IMR-90 (cell line): ENCODE measurements around the gene FMO2. TPM values are rescaled to one million over a fixed set of nuclear protein-coding genes. Genes with fewer than 3 reads are reported as not detected.

Experiments used
- ATAC-seq: fragments of 200-7000 bp; cut with Tn5 transposase; 2 replicates; pipeline ENCODE4 v1.9.1; 2020; ENCODE audit warnings: low read depth, mild to moderate bottlenecking, moderate library complexity
- BruUV-seq: library from RNA; stranded (reverse); fragments of 400-500 nt; replicated peaks from 2 replicates; lab custom pipeline; 2021; lab: Mats Ljungman, UMichigan
- CTCF ChIA-PET: fragments of 300-600 bp; formaldehyde crosslinking; extraction: SDS; loops from one replicate; lab custom pipeline; 2021; ENCODE audit warnings: antibody characterized with exemption; lab: Yijun Ruan, JAX
- POLR2A ChIA-PET: fragments of 300-600 bp; sonication (Branson Sonifier 250); formaldehyde crosslinking; loops from one replicate; lab custom pipeline; 2022; ENCODE audit warnings: antibody characterized with exemption; ENCODE audit not compliant: unreplicated experiment; lab: Charles Lee
- DNase-seq: peaks from one replicate; pipeline ENCODE4 v3.0.0; 2013
- H2AFZ ChIP-seq: replicated peaks from 2 replicates; pipeline ENCODE3; 2013; ENCODE audit warnings: low read length, mild to moderate bottlenecking; ENCODE audit not compliant: poor library complexity
- H2AK5ac ChIP-seq: 2 replicates; pipeline ENCODE4 v1.6.1; 2013; ENCODE audit warnings: low read depth, low read length, inconsistent platforms
- H2AK9ac ChIP-seq: replicated peaks from 2 replicates; pipeline ENCODE3; 2013; ENCODE audit warnings: mild to moderate bottlenecking, low read depth, low read length, moderate library complexity; ENCODE audit not compliant: poor library complexity
- H2BK120ac ChIP-seq: 2 replicates; pipeline ENCODE4 v1.6.1; 2013; ENCODE audit warnings: low read depth, low read length, inconsistent platforms
- H2BK15ac ChIP-seq: 3 replicates; pipeline ENCODE4 v1.6.1; 2013; ENCODE audit warnings: low read depth, low read length, inconsistent platforms
- H2BK20ac ChIP-seq: 2 replicates; pipeline ENCODE4 v1.6.1; 2013; ENCODE audit warnings: low read depth, mild to moderate bottlenecking, inconsistent platforms, low read length, moderate library complexity
- H2BK5ac ChIP-seq: 2 replicates; pipeline ENCODE4 v1.6.1; 2013; ENCODE audit warnings: mild to moderate bottlenecking, low read depth, low read length, inconsistent platforms; ENCODE audit not compliant: poor library complexity, severe bottlenecking
- H3K14ac ChIP-seq: replicated peaks from 2 replicates; pipeline ENCODE4 v1.6.1; 2013; ENCODE audit warnings: low read depth, low read length, inconsistent platforms
- H3K18ac ChIP-seq: 2 replicates; pipeline ENCODE4 v1.6.1; 2013; ENCODE audit warnings: low read depth, low read length, control low read depth
- H3K23ac ChIP-seq: 2 replicates; pipeline ENCODE4 v1.6.1; 2013; ENCODE audit warnings: low read depth, low read length, inconsistent platforms
- H3K27ac ChIP-seq: 2 replicates; pipeline ENCODE4 v1.5.1; 2013; ENCODE audit warnings: mild to moderate bottlenecking, control low read depth, low read length; ENCODE audit not compliant: insufficient read depth
- H3K27me3 ChIP-seq: 2 replicates; pipeline ENCODE4 v1.6.1; 2013; ENCODE audit warnings: low read length; ENCODE audit not compliant: control insufficient read depth, insufficient read depth
- H3K36me3 ChIP-seq: 2 replicates; pipeline ENCODE4 v1.6.1; 2013; ENCODE audit warnings: low read length, mixed read lengths; ENCODE audit not compliant: control insufficient read depth, insufficient read depth
- H3K4ac ChIP-seq: 2 replicates; pipeline ENCODE4 v1.6.1; 2013; ENCODE audit warnings: low read depth, low read length, inconsistent platforms
- H3K4me1 ChIP-seq: 2 replicates; pipeline ENCODE4 v1.6.1; 2013; ENCODE audit warnings: low read length, mixed read lengths; ENCODE audit not compliant: control insufficient read depth, insufficient read depth
- H3K4me2 ChIP-seq: 2 replicates; pipeline ENCODE4 v1.6.1; 2013; ENCODE audit warnings: low read depth, mild to moderate bottlenecking, control low read depth, low read length, moderate library complexity
- H3K4me3 ChIP-seq: 2 replicates; pipeline ENCODE4 v1.5.1; 2013; ENCODE audit warnings: low read depth, mild to moderate bottlenecking, control low read depth, low read length, moderate library complexity; ENCODE audit not compliant: insufficient read depth
- H3K56ac ChIP-seq: 2 replicates; pipeline ENCODE4 v1.6.1; 2013; ENCODE audit warnings: low read length, inconsistent platforms; ENCODE audit not compliant: insufficient read depth; ENCODE audit errors: extremely low read depth
- H3K79me1 ChIP-seq, 2 experiments: 2 replicates each; pipeline ENCODE4 v1.6.1; 2013; ENCODE audit warnings: low read length in 2 of 2, inconsistent platforms in 1 of 2, low read depth in 1 of 2
- H3K9ac ChIP-seq: 2 replicates; pipeline ENCODE4 v1.6.1; 2013; ENCODE audit warnings: low read depth, low read length, control low read depth
- H3K9me1 ChIP-seq: 2 replicates; pipeline ENCODE4 v1.6.1; 2013; ENCODE audit warnings: low read length, inconsistent platforms; ENCODE audit not compliant: insufficient read depth
- H3K9me3 ChIP-seq: 2 replicates; pipeline ENCODE4 v1.6.1; 2013; ENCODE audit warnings: low read length; ENCODE audit not compliant: control insufficient read depth, insufficient read depth
- H4K20me1 ChIP-seq: 2 replicates; pipeline ENCODE4 v1.6.1; 2013; ENCODE audit warnings: low read length, inconsistent platforms; ENCODE audit not compliant: insufficient read depth
- H4K5ac ChIP-seq: 2 replicates; pipeline ENCODE4 v1.6.1; 2013; ENCODE audit warnings: mild to moderate bottlenecking, low read depth, low read length, control low read depth
- H4K8ac ChIP-seq, 2 experiments: 2 replicates each; pipeline ENCODE4 v1.6.1; 2013; ENCODE audit warnings: low read depth in 2 of 2, low read length in 2 of 2, control low read depth in 1 of 2, inconsistent platforms in 1 of 2
- H4K91ac ChIP-seq: 2 replicates; pipeline ENCODE4 v1.6.1; 2013; ENCODE audit warnings: low read depth, low read length, inconsistent platforms; ENCODE audit not compliant: insufficient read depth
- MAZ ChIP-seq: IDR thresholded peaks from 2 replicates; pipeline ENCODE4 v1.6.1; 2012; ENCODE audit warnings: low read depth, mild to moderate bottlenecking, low read length, improper control_type of control experiment, moderate library complexity, borderline replicate concordance
- NFE2L2 ChIP-seq: fragments of 150-350 bp; IDR thresholded peaks from 2 replicates; pipeline ENCODE4 v1.6.1; 2016; ENCODE audit warnings: low read depth, mild to moderate bottlenecking, low read length
- RAD21 ChIP-seq: IDR thresholded peaks from 2 replicates; pipeline ENCODE4 v1.6.1; 2012; ENCODE audit warnings: low read length, improper control_type of control experiment
- WGBS, 2 experiments: methylation state at CpG; one replicate each; pipeline versions ENCODE4 v1.1.5 to v1.1.7; 2013; ENCODE audit warnings: missing lambda C conversion rate in 2 of 2; ENCODE audit not compliant: insufficient read length in 1 of 2; ENCODE audit errors: extremely low coverage in 2 of 2; 5-methylcytosine and 5-hydroxymethylcytosine counted together
- dilution Hi-C: fragments of 300-500 bp; cut with HindIII; formaldehyde crosslinking; loops from one replicate; pipeline ENCODE4 v1.14.3; 2018; ENCODE audit warnings: low sequenced_read_pairs; ENCODE audit not compliant: unreplicated experiment
- in situ Hi-C: fragments of 300-500 bp; cut with MboI; formaldehyde crosslinking; loops from 3 replicates; pipeline ENCODE4 v1.14.3; 2019; ENCODE audit warnings: low sequenced_read_pairs, inconsistent platforms, mixed read lengths
- intact Hi-C: fragments of 100-400 bp; cut with micrococcal nuclease; formaldehyde crosslinking; loops from 2 replicates; pipeline ENCODE4 v1.10.0; 2022
- polyA plus RNA-seq, 3 experiments: library from polyadenylated mRNA; depleted of rRNA; stranded (reverse); fragments of >200 nt; gene quantifications; 2 replicates each; pipeline ENCODE4 v1.2.3, GENCODE V29; 2012; ENCODE audit warnings: low replicate concordance in 1 of 3
- total RNA-seq: library from RNA; depleted of rRNA; stranded (reverse); fragments of >200 nt; gene quantifications from 2 replicates; pipeline ENCODE4 v1.2.3, GENCODE V29; 2012
- TF ChIP-seq, protein P1 (sequence below): conservative IDR thresholded peaks from 2 replicates; pipeline ENCODE4 v1.5.1; 2012; ENCODE audit warnings: mild to moderate bottlenecking, low read depth, low read length, improper control_type of control experiment

The FMO2 gene
- total and polyA plus RNA-seq, 2 of the 4 experiments (the other 2 are of a cell fraction): under 0.01 to 0.05 TPM

GRCh38 chr1:171258429-171258828 lies 73.3 kb downstream of the FMO2 start:
- POLR2A ChIA-PET: no interaction called here

More at GRCh38 chr1:171258429-171258828, 73.3 kb downstream of the FMO2 start:
- H4K20me1 ChIP-seq: no peaks in the 10 kb centered on the region
- dilution Hi-C loops (no loop called here), in situ Hi-C loops (no loop called here), intact Hi-C loops (no loop called here)
- H3K4me2 ChIP-seq: no peak overlapping the region
- H3K14ac ChIP-seq: no peak overlapping the region
- no peak overlapping the region for H3K56ac ChIP-seq
- no peak overlapping the region for H2AFZ ChIP-seq
- no peak overlapping the region for H2BK5ac ChIP-seq
- H3K9me3 ChIP-seq: no peaks in the 10 kb centered on the region
- no peak overlapping the region for H3K4me3 ChIP-seq
- WGBS, 2 experiments: 100% methylated on average over 2 of the region's 3 CpGs; no CpG with 5 or more reads in 1 of the 2 experiments
- peaks cover 2% of the 10 kb centered on the region for H3K27me3 ChIP-seq
- DNase-seq: no peak
- H3K36me3 ChIP-seq: no peaks in the 10 kb centered on the region
- H2AK5ac ChIP-seq: no peak overlapping the region
- H3K9me1 ChIP-seq: no peaks in the 10 kb centered on the region
- CTCF ChIA-PET: no interaction called here
- no peak overlapping the region for H3K23ac ChIP-seq
- H3K4ac ChIP-seq: no peak overlapping the region
- H3K27ac ChIP-seq: no peak overlapping the region
- H3K79me1 ChIP-seq: no peaks in the 10 kb centered on the region
- H4K5ac ChIP-seq: no peak overlapping the region
- H4K91ac ChIP-seq: no peak overlapping the region
- H3K18ac ChIP-seq: no peak overlapping the region
- no peak for ATAC-seq
- H3K4me1 ChIP-seq: 0 out of 2 replicates have a peak, but pooled peaks cover 2% of the 10 kb centered on the region
- no peak overlapping the region for H3K9ac ChIP-seq
- no TSS peak for BruUV-seq
- H2AK9ac ChIP-seq: no peak overlapping the region
- TF ChIP-seq, protein P1, sequence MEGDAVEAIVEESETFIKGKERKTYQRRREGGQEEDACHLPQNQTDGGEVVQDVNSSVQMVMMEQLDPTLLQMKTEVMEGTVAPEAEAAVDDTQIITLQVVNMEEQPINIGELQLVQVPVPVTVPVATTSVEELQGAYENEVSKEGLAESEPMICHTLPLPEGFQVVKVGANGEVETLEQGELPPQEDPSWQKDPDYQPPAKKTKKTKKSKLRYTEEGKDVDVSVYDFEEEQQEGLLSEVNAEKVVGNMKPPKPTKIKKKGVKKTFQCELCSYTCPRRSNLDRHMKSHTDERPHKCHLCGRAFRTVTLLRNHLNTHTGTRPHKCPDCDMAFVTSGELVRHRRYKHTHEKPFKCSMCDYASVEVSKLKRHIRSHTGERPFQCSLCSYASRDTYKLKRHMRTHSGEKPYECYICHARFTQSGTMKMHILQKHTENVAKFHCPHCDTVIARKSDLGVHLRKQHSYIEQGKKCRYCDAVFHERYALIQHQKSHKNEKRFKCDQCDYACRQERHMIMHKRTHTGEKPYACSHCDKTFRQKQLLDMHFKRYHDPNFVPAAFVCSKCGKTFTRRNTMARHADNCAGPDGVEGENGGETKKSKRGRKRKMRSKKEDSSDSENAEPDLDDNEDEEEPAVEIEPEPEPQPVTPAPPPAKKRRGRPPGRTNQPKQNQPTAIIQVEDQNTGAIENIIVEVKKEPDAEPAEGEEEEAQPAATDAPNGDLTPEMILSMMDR: no peak
- no peak for TF ChIP-seq NFE2L2
- no peak for TF ChIP-seq MAZ
- no peak for TF ChIP-seq RAD21
- no peak overlapping the region for H4K8ac ChIP-seq
- no peak overlapping the region for H2BK15ac ChIP-seq
- no peak overlapping the region for H2BK120ac ChIP-seq
- no peak overlapping the region for H2BK20ac ChIP-seq
